A673 (cell line): ENCODE data around the gene PARP12.

Source experiments
- CTCF ChIP-seq: fragments of 300-800, 200-600 bp; sonication (generic); conservative IDR thresholded peaks from 2 replicates; pipeline ENCODE4 v1.5.1; 2017; ENCODE audit warnings: low read depth, mild to moderate bottlenecking, antibody characterized with exemption, low read length, moderate library complexity, mixed read lengths
- EZH2 ChIP-seq: fragments of 200-600 bp; sonication (generic); IDR thresholded peaks from 2 replicates; pipeline ENCODE4 v1.6.1; 2017; ENCODE audit warnings: borderline replicate concordance, low read depth, mild to moderate bottlenecking, mixed read lengths, antibody characterized with exemption, low read length; ENCODE audit not compliant: poor library complexity, severe bottlenecking

GRCh38 chr7:140007051-140007690 lies 55.6 kb downstream of the PARP12 start:
- TF ChIP-seq CTCF: no peak
- no peak for TF ChIP-seq EZH2
